GM18526 (cell line): ENCODE data around the gene PKD1.

Source experiments
- POLR2A ChIP-seq: IDR thresholded peaks from 3 replicates; pipeline ENCODE4 v1.6.1; 2011; ENCODE audit not compliant: insufficient read length; ENCODE audit errors: extremely low read depth

PKD1 gene

GRCh38 chr16:2148714-2149629 lies 13.3 kb upstream of the PKD1 start:
- TF ChIP-seq POLR2A, result no peak

DNA sequence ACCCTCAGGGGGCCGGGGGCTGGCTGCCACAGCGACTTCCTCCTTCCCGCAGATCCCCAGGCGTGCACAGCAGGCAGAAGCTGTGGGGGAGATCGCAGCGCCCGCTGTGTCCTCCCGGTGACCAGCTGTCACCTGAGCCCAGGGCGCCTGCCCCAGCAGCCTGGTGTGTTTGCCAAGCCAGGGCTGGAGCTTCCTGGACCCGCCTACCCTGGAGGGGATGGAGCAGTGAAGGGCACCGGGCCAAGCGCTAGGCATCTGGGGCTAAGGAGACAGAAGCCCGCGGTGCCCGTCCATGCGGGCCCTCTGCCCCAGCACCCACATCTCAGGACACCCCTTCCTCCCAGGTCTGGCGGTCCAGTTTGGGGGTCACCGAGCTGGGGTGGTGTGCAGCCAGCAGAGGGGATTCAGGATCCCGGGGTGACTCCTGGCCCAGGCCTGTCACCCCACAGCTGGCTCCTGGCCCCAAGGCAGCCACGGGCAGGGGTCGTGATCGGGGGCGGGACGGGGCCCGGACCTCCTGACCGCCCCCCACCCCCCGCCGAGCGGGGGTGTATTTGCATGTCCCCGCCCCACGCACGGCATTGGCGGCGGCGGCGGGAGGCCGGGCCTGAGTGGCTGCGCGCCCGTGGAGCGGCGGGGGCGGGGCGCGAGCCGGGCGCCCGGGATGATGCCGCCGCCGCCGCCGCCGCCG lies 12.4 kb upstream of the PKD1 start, which contains the start of gene RAB26:
Gene RAB26 (plus strand): TSS at position 645 of the 691 bp plus-strand sequence. CDS start 159 bp downstream, outside the sequence.
- TF ChIP-seq POLR2A, result no peak

- TF ChIP-seq POLR2A, result no peak
These were observed 11.7 kb upstream of the PKD1 start for GRCh38 chr16:2147378-2147777.

GRCh38 chr16:2145843-2146242 lies 10.1 kb upstream of the PKD1 start:
- TF ChIP-seq POLR2A, result no peak

DNA sequence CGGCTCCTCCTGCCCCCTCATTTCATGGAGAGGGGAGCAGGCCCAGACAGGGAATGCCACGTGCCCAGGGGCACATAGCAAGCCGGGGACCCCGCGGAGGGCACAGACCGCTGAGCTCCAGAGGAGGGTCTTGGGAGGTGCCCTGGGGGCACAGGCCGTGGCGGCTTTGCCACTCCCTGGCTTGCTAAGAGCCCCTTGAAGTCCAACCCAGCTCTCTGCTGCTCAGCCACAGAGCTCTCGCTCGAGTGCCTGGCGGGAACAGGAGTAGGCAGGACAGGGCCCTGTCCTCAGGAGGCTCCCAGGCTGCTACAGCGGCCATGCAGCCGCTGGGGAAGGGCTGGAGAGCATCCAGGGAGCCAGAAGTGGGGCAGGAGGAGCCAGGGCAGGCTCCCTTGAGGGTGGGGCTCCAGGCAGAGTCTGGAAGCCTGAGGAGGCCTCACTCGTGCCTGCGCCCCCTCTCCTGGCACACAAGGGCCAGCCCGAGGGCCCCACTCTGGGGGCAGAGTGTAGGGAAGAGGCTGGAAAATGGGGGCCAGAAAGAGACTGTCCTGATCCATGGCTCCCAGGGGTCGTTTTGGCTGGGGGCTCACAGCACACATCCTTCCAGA lies 8.3 kb upstream of the PKD1 start:
- no peak for TF ChIP-seq POLR2A

DNA sequence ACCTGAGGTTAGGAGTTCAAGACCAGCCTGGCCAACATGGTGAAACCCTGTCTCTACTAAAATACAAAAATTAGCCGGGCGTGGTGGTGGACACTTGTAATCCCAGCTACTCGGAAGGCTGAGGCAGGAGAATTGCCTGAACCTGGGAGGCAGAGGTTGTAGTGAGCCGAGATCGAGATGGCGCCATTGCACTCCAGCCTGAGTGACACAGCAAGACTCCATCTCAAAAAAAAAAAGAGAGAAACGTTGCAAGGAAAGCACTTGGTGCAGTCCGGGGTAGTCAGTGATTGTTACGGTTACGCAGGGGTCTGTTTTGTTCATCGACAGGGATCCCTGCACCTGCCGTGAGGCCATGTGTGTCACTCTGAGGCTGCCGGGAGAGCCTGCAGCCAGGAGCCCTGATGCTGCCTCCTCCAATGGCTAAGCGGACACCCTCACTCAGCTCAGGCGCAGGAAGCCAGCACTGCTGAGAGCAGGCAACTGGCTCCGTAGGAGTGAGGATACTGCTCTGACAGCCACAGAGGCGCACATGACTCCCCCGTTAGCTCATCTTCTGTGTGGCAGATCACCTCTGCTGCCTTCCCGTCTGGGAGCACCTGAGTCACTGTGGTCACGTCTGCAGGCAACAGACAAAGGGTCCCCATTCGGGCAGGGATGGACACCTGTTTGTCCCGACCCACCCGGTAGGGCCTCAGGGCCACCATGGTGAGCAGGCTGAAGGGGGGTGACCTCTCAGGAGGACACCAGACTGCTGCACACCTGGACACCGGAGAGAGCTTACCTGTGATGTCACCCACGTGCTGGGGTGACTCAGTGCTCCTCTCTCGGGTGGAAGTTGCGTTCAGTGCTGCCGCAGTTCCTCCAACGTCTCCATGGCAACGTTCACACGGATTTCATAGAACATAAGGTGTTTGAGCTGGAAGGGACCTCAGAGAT lies 7.5 kb upstream of the PKD1 start:
- no peak for TF ChIP-seq POLR2A

DNA sequence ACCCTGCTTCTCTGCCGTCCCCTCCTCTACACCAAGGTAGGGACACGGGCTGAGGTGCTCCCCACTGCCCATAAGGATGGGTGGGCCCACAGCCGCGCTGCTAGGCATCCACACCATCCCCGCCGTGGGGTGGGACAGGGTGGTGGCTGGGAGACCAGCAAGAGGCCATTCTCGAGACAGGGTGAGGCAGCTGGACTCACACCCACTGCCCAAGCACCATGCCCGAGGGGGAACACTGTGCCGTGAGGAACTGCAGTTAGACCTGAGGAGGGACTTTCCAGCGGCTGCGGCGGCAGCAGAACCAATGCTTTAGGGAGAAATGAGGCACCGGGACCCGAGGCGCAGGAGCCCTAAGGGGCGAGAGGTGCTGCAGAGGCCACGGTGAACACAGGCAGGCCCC lies 13.3 kb downstream of the PKD1 start:
- TF ChIP-seq POLR2A, result no peak

GRCh38 chr16:2121853-2122252 lies 13.8 kb downstream of the PKD1 start:
- TF ChIP-seq POLR2A, result no peak

GRCh38 chr16:2115591-2115973 lies 20.1 kb downstream of the PKD1 start:
- TF ChIP-seq POLR2A, result no peak

GRCh38 chr16:2102471-2102870 lies 33.2 kb downstream of the PKD1 start:
- TF ChIP-seq POLR2A, result no peak

DNA sequence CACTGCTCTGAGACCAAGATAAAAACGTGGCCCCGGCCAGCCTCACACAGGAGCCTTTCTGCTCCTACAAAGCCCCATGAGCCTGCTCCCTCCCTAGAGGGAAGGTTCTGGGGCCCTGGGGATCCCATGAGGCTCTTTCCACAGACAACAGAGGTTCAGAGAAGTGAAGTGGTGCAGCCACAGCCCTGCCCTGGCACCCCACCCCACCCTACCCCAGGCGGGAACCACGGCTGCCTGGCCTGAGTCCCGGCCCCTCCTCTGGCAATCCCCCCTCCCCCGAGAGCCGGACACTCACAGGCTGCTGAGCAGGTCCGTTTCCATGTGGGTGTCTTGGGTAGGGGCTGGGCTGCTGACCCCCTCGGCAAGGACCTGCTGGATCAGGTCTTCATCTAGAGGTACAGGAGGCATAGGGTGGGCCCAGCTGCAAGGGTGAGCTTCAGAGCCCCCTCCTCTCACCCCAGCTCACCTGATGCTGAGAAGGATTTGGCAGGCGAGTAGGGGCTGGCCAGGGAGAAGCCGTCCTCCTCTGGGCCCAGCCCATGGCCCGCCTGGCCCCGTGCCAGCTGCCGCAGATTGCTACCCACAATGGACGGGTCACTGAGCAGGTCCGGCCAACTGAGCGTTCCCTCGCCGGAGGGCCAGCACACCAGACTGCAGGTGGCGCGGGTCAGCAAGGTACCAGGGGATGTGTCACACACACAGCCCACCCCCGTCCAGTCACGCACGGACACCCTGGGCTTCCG lies 38.7 kb downstream of the PKD1 start:
- TF ChIP-seq POLR2A, result no peak

- TF ChIP-seq POLR2A, result no peak
These were observed 39.6 kb downstream of the PKD1 start for GRCh38 chr16:2095918-2096582.

GRCh38 chr16:2095315-2095853 lies 40.3 kb downstream of the PKD1 start:
- TF ChIP-seq POLR2A, result no peak
